ENCODE results near the gene DHRS13.
"Not testable (repeated sequence)": the region's sequence is repeated elsewhere in the genome, so short reads cannot be mapped to it uniquely, and the experiment has no call there.

DHRS13 gene

GRCh38 chr17:28942925-28943324, 40.0 kb upstream of the DHRS13 start:
- Mint-ChIP-seq H3K4me1 (ENCODE audit: low read depth) (peaks cover 93% of the 10 kb centered on the region), H3K36me3 (ENCODE audit: low read depth) (peaks cover 89% of the 10 kb centered on the region), H3K27me3 (no peaks in the 10 kb centered on the region), H3K9me3 (no peaks in the 10 kb centered on the region), H3K27ac (no peak overlapping the region), H3K4me3 (no peak overlapping the region)
- DNase-seq: no peak

GRCh38 chr17:28941251-28941650, 38.4 kb upstream of the DHRS13 start:
- Mint-ChIP-seq H3K9me3 (no peaks in the 10 kb centered on the region), H3K27ac (peak overlapping the region; percentile 59), H3K36me3 (ENCODE audit: low read depth) (peaks cover 88% of the 10 kb centered on the region), H3K4me3 (no peak overlapping the region), H3K4me1 (ENCODE audit: low read depth) (peaks cover 92% of the 10 kb centered on the region), H3K27me3 (no peaks in the 10 kb centered on the region)
- no peak for DNase-seq

GRCh38 chr17:28940675-28941074, 37.8 kb upstream of the DHRS13 start:
- no peak overlapping the region for H3K4me3 Mint-ChIP-seq
- H3K36me3 Mint-ChIP-seq (ENCODE audit: low read depth): peaks cover 88% of the 10 kb centered on the region
- H3K27me3 Mint-ChIP-seq: no peaks in the 10 kb centered on the region
- no peaks in the 10 kb centered on the region for H3K9me3 Mint-ChIP-seq
- peaks cover 91% of the 10 kb centered on the region for H3K4me1 Mint-ChIP-seq (ENCODE audit: low read depth)
- DNase-seq: no peak
- H3K27ac Mint-ChIP-seq: peak overlapping the region; percentile 12

GRCh38 chr17:28940142-28940541, 37.3 kb upstream of the DHRS13 start:
- no peak overlapping the region for H3K4me3 Mint-ChIP-seq
- H3K9me3 Mint-ChIP-seq: no peaks in the 10 kb centered on the region
- no peaks in the 10 kb centered on the region for H3K27me3 Mint-ChIP-seq
- DNase-seq: no peak
- peaks cover 89% of the 10 kb centered on the region for H3K4me1 Mint-ChIP-seq (ENCODE audit: low read depth)
- H3K27ac Mint-ChIP-seq: peak overlapping the region; percentile 12
- peaks cover 86% of the 10 kb centered on the region for H3K36me3 Mint-ChIP-seq (ENCODE audit: low read depth)

- no peak for DNase-seq
- Mint-ChIP-seq H3K4me3 (no peak overlapping the region), H3K36me3 (ENCODE audit: low read depth) (peaks cover 82% of the 10 kb centered on the region), H3K9me3 (no peaks in the 10 kb centered on the region), H3K27me3 (no peaks in the 10 kb centered on the region), H3K4me1 (ENCODE audit: low read depth) (peaks cover 85% of the 10 kb centered on the region), H3K27ac (peak overlapping the region; percentile 71)
Measured at GRCh38 chr17:28938552-28938951, 35.7 kb upstream of the DHRS13 start.

- Mint-ChIP-seq H3K36me3 (ENCODE audit: low read depth) (peaks cover 85% of the 10 kb centered on the region), H3K27me3 (no peaks in the 10 kb centered on the region), H3K27ac (no peak overlapping the region), H3K4me1 (ENCODE audit: low read depth) (peaks cover 89% of the 10 kb centered on the region), H3K4me3 (no peak overlapping the region), H3K9me3 (no peaks in the 10 kb centered on the region)
- DNase-seq: no peak
Measured at GRCh38 chr17:28937044-28937729, 34.3 kb upstream of the DHRS13 start.

- Mint-ChIP-seq H3K27me3 (no peaks in the 10 kb centered on the region), H3K27ac (peak overlapping the region; percentile 23), H3K36me3 (ENCODE audit: low read depth) (peaks cover 83% of the 10 kb centered on the region), H3K4me1 (ENCODE audit: low read depth) (peaks cover 83% of the 10 kb centered on the region), H3K4me3 (no peak overlapping the region), H3K9me3 (no peaks in the 10 kb centered on the region)
- DNase-seq: no peak
Measured at GRCh38 chr17:28935744-28936460, 33.0 kb upstream of the DHRS13 start.

GRCh38 chr17:28934508-28934907, 31.6 kb upstream of the DHRS13 start:
- not testable (repeated sequence) for H3K27me3 Mint-ChIP-seq, DNase-seq, H3K4me3 Mint-ChIP-seq, H3K27ac Mint-ChIP-seq, H3K9me3 Mint-ChIP-seq
- Mint-ChIP-seq H3K4me1 (ENCODE audit: low read depth) (peaks cover 83% of the 10 kb centered on the region), H3K36me3 (ENCODE audit: low read depth) (peaks cover 82% of the 10 kb centered on the region)

GRCh38 chr17:28929787-28930186, 26.9 kb upstream of the DHRS13 start:
- Mint-ChIP-seq H3K4me3 (no peak overlapping the region), H3K27ac (peak overlapping the region; percentile 34), H3K27me3 (no peaks in the 10 kb centered on the region), H3K4me1 (ENCODE audit: low read depth) (peaks cover 80% of the 10 kb centered on the region), H3K9me3 (peaks cover 16% of the 10 kb centered on the region), H3K36me3 (ENCODE audit: low read depth) (peaks cover 91% of the 10 kb centered on the region)
- no peak for DNase-seq

GRCh38 chr17:28928061-28928460, 25.2 kb upstream of the DHRS13 start:
- Mint-ChIP-seq H3K4me3 (no peak overlapping the region), H3K4me1 (ENCODE audit: low read depth) (peaks cover 79% of the 10 kb centered on the region), H3K36me3 (ENCODE audit: low read depth) (peaks cover 93% of the 10 kb centered on the region), H3K27ac (peak overlapping the region; percentile 86), H3K27me3 (no peaks in the 10 kb centered on the region), H3K9me3 (peaks cover 16% of the 10 kb centered on the region)
- no peak for DNase-seq

GRCh38 chr17:28926786-28927185, 23.9 kb upstream of the DHRS13 start:
- H3K36me3 Mint-ChIP-seq (ENCODE audit: low read depth): peaks cover 92% of the 10 kb centered on the region
- no peak overlapping the region for H3K4me3 Mint-ChIP-seq
- H3K27ac Mint-ChIP-seq: peak overlapping the region; percentile 86
- H3K27me3 Mint-ChIP-seq: no peaks in the 10 kb centered on the region
- no peak for DNase-seq
- H3K9me3 Mint-ChIP-seq: peaks cover 16% of the 10 kb centered on the region
- H3K4me1 Mint-ChIP-seq (ENCODE audit: low read depth): peaks cover 70% of the 10 kb centered on the region

GRCh38 chr17:28926366-28926765, 23.5 kb upstream of the DHRS13 start:
- Mint-ChIP-seq H3K4me1 (ENCODE audit: low read depth) (peaks cover 66% of the 10 kb centered on the region), H3K4me3 (peak overlapping the region; percentile 4)

GRCh38 chr17:28925912-28926365, 23.1 kb upstream of the DHRS13 start:
- H3K4me1 Mint-ChIP-seq (ENCODE audit: low read depth): peaks cover 65% of the 10 kb centered on the region
- H3K36me3 Mint-ChIP-seq (ENCODE audit: low read depth): peaks cover 95% of the 10 kb centered on the region
- no peak for DNase-seq

More at GRCh38 chr17:28926366-28926765, 23.5 kb upstream of the DHRS13 start:
- DNase-seq: no peak
- H3K27me3 Mint-ChIP-seq: no peaks in the 10 kb centered on the region
- H3K36me3 Mint-ChIP-seq (ENCODE audit: low read depth): peaks cover 92% of the 10 kb centered on the region
- H3K9me3 Mint-ChIP-seq: peaks cover 16% of the 10 kb centered on the region
- peak overlapping the region; percentile 86 for H3K27ac Mint-ChIP-seq

GRCh38 chr17:28920201-28920600, 17.3 kb upstream of the DHRS13 start:
- H3K9me3 Mint-ChIP-seq: peaks cover 3% of the 10 kb centered on the region
- H3K4me3 Mint-ChIP-seq: no peak overlapping the region
- no peaks in the 10 kb centered on the region for H3K27me3 Mint-ChIP-seq
- peak overlapping the region; percentile 56 for H3K27ac Mint-ChIP-seq
- H3K4me1 Mint-ChIP-seq (ENCODE audit: low read depth): peaks cover 29% of the 10 kb centered on the region
- DNase-seq: no peak
- peaks cover 95% of the 10 kb centered on the region for H3K36me3 Mint-ChIP-seq (ENCODE audit: low read depth)

More at GRCh38 chr17:28925912-28926365, 23.1 kb upstream of the DHRS13 start:
- H3K27ac Mint-ChIP-seq: peak overlapping the region; percentile 86
- H3K4me3 Mint-ChIP-seq: peak overlapping the region; percentile 4
- H3K9me3 Mint-ChIP-seq: peaks cover 16% of the 10 kb centered on the region
- H3K27me3 Mint-ChIP-seq: no peaks in the 10 kb centered on the region

- Mint-ChIP-seq H3K36me3 (ENCODE audit: low read depth) (peaks cover 94% of the 10 kb centered on the region), H3K27ac (peak overlapping the region; percentile 53), H3K9me3 (peaks cover 8% of the 10 kb centered on the region), H3K4me1 (ENCODE audit: low read depth) (peaks cover 25% of the 10 kb centered on the region), H3K27me3 (no peaks in the 10 kb centered on the region), H3K4me3 (no peak overlapping the region)
- no peak for DNase-seq
Measured at GRCh38 chr17:28918295-28918694, 15.4 kb upstream of the DHRS13 start.
